GM12878 (cell line): Measurements from ENCODE around the gene KBTBD8. TPM values are rescaled to one million over a fixed set of nuclear protein-coding genes. Genes with fewer than 3 reads are reported as not detected.

Experiments used
- ATAC-seq: fragments of 200-7000 bp; cut with Tn5 transposase; 3 replicates; pipeline ENCODE4 v1.9.1; 2020; ENCODE audit warnings: mild to moderate bottlenecking, moderate library complexity
- BruUV-seq: library from RNA; stranded (reverse); fragments of 400-500 nt; replicated peaks from 2 replicates; lab custom pipeline; 2021; lab: Mats Ljungman, UMichigan
- CTCF ChIA-PET: fragments of 300-600 bp; sonication (Branson Sonifier 250); formaldehyde crosslinking; extraction: SDS; loops from one replicate; lab custom pipeline; 2021; ENCODE audit warnings: inconsistent platforms; lab: Yijun Ruan, JAX
- POLR2A ChIA-PET: fragments of 350-600 bp; formaldehyde crosslinking; extraction: SDS; loops from one replicate; lab custom pipeline; 2021; ENCODE audit warnings: inconsistent platforms; lab: Charles Lee
- RAD21 ChIA-PET: fragments of 300-600 bp; sonication (Branson Sonifier 250); formaldehyde crosslinking; loops from one replicate; lab custom pipeline; 2023; ENCODE audit warnings: antibody characterized with exemption; ENCODE audit not compliant: unreplicated experiment; lab: Charles Lee
- SMC1A ChIA-PET: fragments of 300-600 bp; sonication (Branson Sonifier 250); formaldehyde crosslinking; loops from one replicate; lab custom pipeline; 2023; ENCODE audit not compliant: unreplicated experiment, uncharacterized antibody; lab: Charles Lee
- DNase-seq: peaks from one replicate; pipeline ENCODE4 v3.0.0-alpha.2; 2011; ENCODE audit warnings: low read depth, low spot score
- FAIRE-seq: peaks from 3 replicates; lab custom pipeline; 2011; peaks lifted over from hg19 to GRCh38; lab: Jason Lieb, UNC
- H2AFZ ChIP-seq: 2 replicates; pipeline ENCODE4 v1.6.0; 2011; ENCODE audit warnings: low read depth, low read length, control low read depth; ENCODE audit not compliant: control insufficient read depth
- H3K27ac ChIP-seq: 2 replicates; pipeline ENCODE4 v1.5.1; 2011; ENCODE audit warnings: control low read depth; ENCODE audit not compliant: control insufficient read depth, insufficient read depth
- H3K27me3 ChIP-seq, 2 experiments: replicated peaks in 1 of 2; 2 replicates each; pipeline versions ENCODE4 v1.6.0 to v1.6.1; 2011; ENCODE audit warnings: low read length in 1 of 2; ENCODE audit not compliant: control insufficient read depth in 2 of 2, insufficient read depth in 2 of 2
- H3K36me3 ChIP-seq, 2 experiments: 2 replicates each; pipeline ENCODE4 v1.5.1; 2011; ENCODE audit warnings: low read length in 1 of 2; ENCODE audit not compliant: control insufficient read depth in 2 of 2, insufficient read depth in 2 of 2
- H3K4me1 ChIP-seq: 2 replicates; pipeline ENCODE4 v1.6.1; 2011; ENCODE audit warnings: mild to moderate bottlenecking, low read length, moderate library complexity, mixed read lengths; ENCODE audit not compliant: control insufficient read depth, insufficient read depth
- H3K4me2 ChIP-seq: 2 replicates; pipeline ENCODE4 v1.6.0; 2011; ENCODE audit warnings: control low read depth; ENCODE audit not compliant: control insufficient read depth, insufficient read depth
- H3K4me3 ChIP-seq: fragments of 200-600 bp; sonication (generic); 2 replicates; pipeline ENCODE4 v1.5.1; 2016
- H3K79me2 ChIP-seq: 2 replicates; pipeline ENCODE4 v1.6.0; 2011; ENCODE audit warnings: low read length; ENCODE audit not compliant: control insufficient read depth, insufficient read depth
- H3K9ac ChIP-seq: 2 replicates; pipeline ENCODE4 v1.8.0; 2011; ENCODE audit warnings: low read length, control low read depth, mixed read lengths; ENCODE audit not compliant: control insufficient read depth, insufficient read depth
- H3K9me3 ChIP-seq: replicated peaks from 3 replicates; pipeline ENCODE4 v1.5.1; 2011; ENCODE audit warnings: mild to moderate bottlenecking, low read length; ENCODE audit not compliant: control insufficient read depth, insufficient read depth
- H4K20me1 ChIP-seq: 2 replicates; pipeline ENCODE4 v1.6.0; 2011; ENCODE audit not compliant: control insufficient read depth, insufficient read depth
- ATF7 ChIP-seq: fragments of 450-650 bp; IDR thresholded peaks from 2 replicates; pipeline ENCODE4 v1.6.1; 2016; ENCODE audit warnings: low read depth, mild to moderate bottlenecking
- BHLHE40 ChIP-seq, 2 experiments: fragments of 450-650 bp in 1 of 2; IDR thresholded peaks; 2 replicates each; pipeline ENCODE4 v1.6.1; 2011 to 2017; ENCODE audit warnings: low read depth in 2 of 2, borderline replicate concordance in 1 of 2, improper control_type of control experiment in 1 of 2, low read length in 1 of 2, mild to moderate bottlenecking in 1 of 2
- HDAC2 ChIP-seq: fragments of 200-600 bp; sonication (generic); IDR thresholded peaks from 2 replicates; pipeline ENCODE4 v1.6.1; 2017
- SUZ12 ChIP-seq: fragments of 200-600 bp; sonication (generic); IDR thresholded peaks from one replicate; pipeline ENCODE4 v1.6.1; 2018; ENCODE audit warnings: antibody characterized with exemption, mild to moderate bottlenecking; ENCODE audit not compliant: unreplicated experiment
- USF2 ChIP-seq: IDR thresholded peaks from 2 replicates; pipeline ENCODE4 v1.6.1; 2011; ENCODE audit warnings: low read depth, low read length, improper control_type of control experiment, borderline replicate concordance
- ZNF207 ChIP-seq: fragments of 450-650 bp; IDR thresholded peaks from 2 replicates; pipeline ENCODE4 v1.6.1; 2014; ENCODE audit warnings: antibody characterized with exemption, mild to moderate bottlenecking, borderline replicate concordance
- ZNF217 ChIP-seq: fragments of 450-650 bp; IDR thresholded peaks from 2 replicates; pipeline ENCODE4 v1.6.1; 2017; ENCODE audit warnings: antibody characterized with exemption, mild to moderate bottlenecking
- WGBS: methylation state at CpG from one replicate; pipeline ENCODE4 v1.1.6; 2016; ENCODE audit warnings: low lambda C conversion rate; ENCODE audit not compliant: insufficient replicate concordance, insufficient coverage; ENCODE audit errors: missing lambda C conversion rate; 5-methylcytosine and 5-hydroxymethylcytosine counted together
- in situ Hi-C: fragments of 300-500 bp; cut with MboI; formaldehyde crosslinking; loops from 9 replicates; pipeline ENCODE4 v1.14.3; 2018; ENCODE audit warnings: mixed read lengths
- intact Hi-C: fragments of 100-400 bp; cut with micrococcal nuclease; formaldehyde crosslinking; loops from one replicate; pipeline ENCODE4 v1.14.2; 2022; ENCODE audit not compliant: unreplicated experiment
- polyA plus RNA-seq, 11 experiments: library from polyadenylated mRNA; depleted of rRNA in 4 of 11; unstranded in 6 of 11; stranded (reverse) in 5 of 11; fragments of >200 nt; fragmentation: Nextera tagmentation in 4 of 11; fragmentation: Illumina TruSeq in 1 of 11; extraction: Ambion mirVana in 4 of 11; extraction: Trizol in 1 of 11; gene quantifications; 1 replicate in 1 of 11; 2 replicates in 10 of 11; pipeline versions ENCODE4 v1.2.1 to v1.2.3, GENCODE V29; 2011 to 2016; ENCODE audit warnings: inconsistent platforms in 2 of 11, missing spikeins in 2 of 11, low read depth in 1 of 11
- total RNA-seq, 4 experiments: library from RNA; depleted of rRNA in 3 of 4; stranded (reverse); fragments of >200 nt in 3 of 4; fragmentation: Illumina TruSeq in 1 of 4; extraction: Trizol in 1 of 4; gene quantifications; 2 replicates each; pipeline versions ENCODE4 v1.2.1 to v1.2.3, GENCODE V29; 2013 to 2021

Gene KBTBD8
- total and polyA plus RNA-seq, 10 of the 15 experiments (the other 5 are each of a cell fraction or from before 2014, with no cell fraction given), result 8.5 to 44.4 (median 19.3) TPM

GRCh38 chr3:66953934-66954445 lies 44.1 kb upstream of the KBTBD8 start:
- H3K4me1 ChIP-seq, result no peaks in the 10 kb centered on the region
- H3K27ac ChIP-seq, result no peak overlapping the region
- no peak for FAIRE-seq
- no peaks in the 10 kb centered on the region for H3K36me3 ChIP-seq
- SMC1A ChIA-PET, result no interaction called here
- intact Hi-C loops, result no loop called here
- H3K9me3 ChIP-seq, result no peaks in the 10 kb centered on the region
- H3K4me3 ChIP-seq, result no peak overlapping the region
- RAD21 ChIA-PET, result interaction anchor here (1.0 kb wide), 1 partner anchor 15 kb away, joined by 5 read pairs; no protein-coding TSS in a partner anchor
- no TSS peak for BruUV-seq
- TF ChIP-seq ZNF217 (no peak), HDAC2 (no peak), BHLHE40 (IDR thresholded peaks at IDR 0.05; ENCODE audit: borderline replicate concordance in 1 of 2, low read depth in 2 of 2, low read length in 1 of 2) (no peak), ATF7 (no peak), USF2 (no peak), ZNF207 (no peak), SUZ12 (no peak)
- TF ChIP-seq, all 136 proteins: peak for 0
- no peak for ATAC-seq
- Histone ChIP-seq H3K27me3 (peaks cover 0 to 4% of the 10 kb centered on the region in 2 experiments; a peak in 2 of 4 replicates), H3K9ac (no peak overlapping the region), H2AFZ (no peak overlapping the region), H4K20me1 (no peaks in the 10 kb centered on the region), H3K79me2 (no peaks in the 10 kb centered on the region), H3K4me2 (no peak overlapping the region)
- CTCF ChIA-PET, result interaction anchor here (1.0 kb wide), 1 partner anchor 17 kb away, joined by 5 read pairs; no protein-coding TSS in a partner anchor
- POLR2A ChIA-PET, result no interaction called here
- WGBS, result 50% methylated on average over 4 of the region's 4 CpGs
- no peak for DNase-seq
- in situ Hi-C loops, result loop anchor here (10.0 kb wide), 1 partner anchor 1931 kb away; no protein-coding TSS in a partner anchor
